H9 (cell line): ENCODE measurements around the gene CNTD1. TPM values are rescaled to one million over a fixed set of nuclear protein-coding genes. Genes with fewer than 3 reads are reported as not detected.

Source experiments
- DNase-seq: peaks from one replicate; pipeline ENCODE4 v3.0.0-alpha.2; 2017
- H2AFZ ChIP-seq: one replicate; pipeline ENCODE4 v1.6.1; 2013; ENCODE audit warnings: mild to moderate bottlenecking, low read length, control low read depth, moderate library complexity
- H2AK5ac ChIP-seq: 2 replicates; pipeline ENCODE4 v1.6.1; 2013; ENCODE audit warnings: low read length, control low read depth, mixed read lengths; ENCODE audit not compliant: insufficient read length
- H2BK120ac ChIP-seq: one replicate; pipeline ENCODE4 v1.6.1; 2013; ENCODE audit warnings: low read depth, mild to moderate bottlenecking, low read length, control low read depth, inconsistent platforms; ENCODE audit not compliant: poor library complexity, severe bottlenecking
- H2BK12ac ChIP-seq: 2 replicates; pipeline ENCODE4 v1.6.1; 2013; ENCODE audit warnings: low read length, control low read depth, mixed read lengths, low read depth; ENCODE audit not compliant: insufficient read length
- H2BK15ac ChIP-seq: 2 replicates; pipeline ENCODE4 v1.6.1; 2013; ENCODE audit warnings: low read depth, low read length, control low read depth
- H2BK20ac ChIP-seq: one replicate; pipeline ENCODE4 v1.6.1; 2013; ENCODE audit warnings: low read depth, mild to moderate bottlenecking, low read length, control low read depth, inconsistent platforms; ENCODE audit not compliant: poor library complexity, severe bottlenecking
- H2BK5ac ChIP-seq: 2 replicates; pipeline ENCODE4 v1.6.1; 2013; ENCODE audit warnings: low read length, control low read depth, mixed read lengths; ENCODE audit not compliant: insufficient read length
- H3K14ac ChIP-seq: 2 replicates; pipeline ENCODE4 v1.6.1; 2013; ENCODE audit warnings: low read length, control low read depth; ENCODE audit not compliant: insufficient read depth
- H3K18ac ChIP-seq: 2 replicates; pipeline ENCODE4 v1.6.1; 2013; ENCODE audit warnings: low read depth, mild to moderate bottlenecking, mixed read lengths, low read length, control low read depth; ENCODE audit not compliant: insufficient read length
- H3K23ac ChIP-seq: 2 replicates; pipeline ENCODE4 v1.6.1; 2013; ENCODE audit warnings: low read length, control low read depth, mixed read lengths, low read depth; ENCODE audit not compliant: insufficient read length
- H3K23me2 ChIP-seq: 2 replicates; pipeline ENCODE4 v1.6.1; 2013; ENCODE audit warnings: low read depth, mild to moderate bottlenecking, mixed read lengths, low read length, control low read depth; ENCODE audit not compliant: insufficient read length, poor library complexity, severe bottlenecking
- H3K27ac ChIP-seq: 2 replicates; pipeline ENCODE4 v1.5.1; 2013; ENCODE audit warnings: low read length, control low read depth, mixed read lengths, low read depth; ENCODE audit not compliant: insufficient read length
- H3K27me3 ChIP-seq: 2 replicates; pipeline ENCODE4 v1.6.1; 2013; ENCODE audit warnings: low read length, control low read depth, inconsistent platforms; ENCODE audit not compliant: insufficient read depth
- H3K4ac ChIP-seq: 2 replicates; pipeline ENCODE4 v1.6.1; 2013; ENCODE audit warnings: low read depth, mild to moderate bottlenecking, control low read depth, inconsistent platforms, low read length, moderate library complexity
- H3K4me1 ChIP-seq: 2 replicates; pipeline ENCODE4 v1.6.1; 2013; ENCODE audit warnings: low read length, control low read depth, inconsistent platforms; ENCODE audit not compliant: insufficient read depth
- H3K4me2 ChIP-seq: 2 replicates; pipeline ENCODE4 v1.6.1; 2013; ENCODE audit warnings: low read length, control low read depth, mixed read lengths; ENCODE audit not compliant: insufficient read length, insufficient read depth
- H3K56ac ChIP-seq: 2 replicates; pipeline ENCODE4 v1.6.1; 2013; ENCODE audit warnings: low read depth, mild to moderate bottlenecking, mixed read lengths, low read length, control low read depth; ENCODE audit not compliant: insufficient read length
- H3K79me1 ChIP-seq: 2 replicates; pipeline ENCODE4 v1.6.1; 2013; ENCODE audit warnings: low read depth, mild to moderate bottlenecking, moderate library complexity, low read length, control low read depth, inconsistent platforms; ENCODE audit not compliant: insufficient read depth, poor library complexity, severe bottlenecking
- H3K79me2 ChIP-seq: 2 replicates; pipeline ENCODE4 v1.6.1; 2013; ENCODE audit warnings: low read length, control low read depth, inconsistent platforms; ENCODE audit not compliant: insufficient read depth
- H3K9ac ChIP-seq: 2 replicates; pipeline ENCODE4 v1.6.1; 2013; ENCODE audit warnings: low read length, control low read depth, mixed read lengths; ENCODE audit not compliant: insufficient read length; ENCODE audit errors: extremely low read depth
- H3K9me3 ChIP-seq: one replicate; pipeline ENCODE4 v1.6.1; 2013; ENCODE audit warnings: low read depth, low read length, inconsistent platforms; ENCODE audit not compliant: control insufficient read depth
- H3T11ph ChIP-seq: one replicate; pipeline ENCODE4 v1.6.1; 2013; ENCODE audit warnings: mild to moderate bottlenecking, low read length, control low read depth, inconsistent platforms
- H4K20me1 ChIP-seq: one replicate; pipeline ENCODE4 v1.6.1; 2013; ENCODE audit not compliant: control insufficient read depth, insufficient read length, insufficient read depth
- H4K5ac ChIP-seq: 2 replicates; pipeline ENCODE4 v1.6.1; 2013; ENCODE audit warnings: low read depth, mild to moderate bottlenecking, mixed read lengths, low read length, control low read depth; ENCODE audit not compliant: insufficient read length
- H4K8ac ChIP-seq: replicated peaks from 2 replicates; pipeline ENCODE4 v1.6.1; 2013; ENCODE audit warnings: low read length, control low read depth, mixed read lengths, low read depth; ENCODE audit not compliant: insufficient read length
- H4K91ac ChIP-seq: 2 replicates; pipeline ENCODE4 v1.6.1; 2013; ENCODE audit warnings: low read depth, mild to moderate bottlenecking, moderate library complexity, mixed read lengths, low read length, control low read depth; ENCODE audit not compliant: insufficient read length
- H3K27ac Mint-ChIP-seq, 3 experiments: 2 replicates in 2 of 3; 3 replicates in 1 of 3; pipeline ENCODE4 v1.8.0; 2020 to 2021; ENCODE audit warnings: mixed read lengths in 3 of 3, mild to moderate bottlenecking in 1 of 3, moderate library complexity in 1 of 3
- H3K27me3 Mint-ChIP-seq: 2 replicates; pipeline ENCODE4 v1.8.0; 2021; ENCODE audit warnings: low read depth, mild to moderate bottlenecking, moderate library complexity, mixed read lengths
- H3K36me3 Mint-ChIP-seq, 3 experiments: 2 replicates in 2 of 3; 3 replicates in 1 of 3; pipeline ENCODE4 v1.8.0; 2020 to 2021; ENCODE audit warnings: low read depth in 3 of 3, mixed read lengths in 3 of 3; ENCODE audit not compliant: insufficient read depth in 1 of 3
- H3K4me1 Mint-ChIP-seq, 2 experiments: 2 replicates each; pipeline ENCODE4 v1.8.0; 2020; ENCODE audit warnings: mixed read lengths in 2 of 2
- H3K4me3 Mint-ChIP-seq, 2 experiments: 2 replicates in 1 of 2; 3 replicates in 1 of 2; pipeline ENCODE4 v1.8.0; 2020 to 2021; ENCODE audit warnings: mild to moderate bottlenecking in 2 of 2, mixed read lengths in 2 of 2, moderate library complexity in 1 of 2
- H3K9me3 Mint-ChIP-seq, 2 experiments: 2 replicates in 1 of 2; 3 replicates in 1 of 2; pipeline ENCODE4 v1.8.0; 2020; ENCODE audit warnings: mild to moderate bottlenecking in 2 of 2, mixed read lengths in 2 of 2, moderate library complexity in 1 of 2
- CTCF ChIP-seq: fragments of 200-600 bp; sonication (generic); conservative IDR thresholded peaks from 3 replicates; pipeline ENCODE4 v1.8.0; 2021; ENCODE audit warnings: antibody characterized with exemption, mild to moderate bottlenecking
- WGBS: extraction: QIAGEN DNeasy Blood & Tissue Kit; methylation state at CpG from one replicate; pipeline ENCODE4 v1.1.7; 2013; ENCODE audit warnings: missing lambda C conversion rate, low lambda C conversion rate, mixed read lengths; ENCODE audit not compliant: insufficient read length; ENCODE audit errors: extremely low coverage; 5-methylcytosine and 5-hydroxymethylcytosine counted together
- total RNA-seq: library from RNA; stranded (reverse); gene quantifications from 2 replicates; pipeline ENCODE4 v1.2.1, GENCODE V29; 2021

Gene CNTD1
- total RNA-seq, 1 experiment from 2014 or later: not detected

GRCh38 chr17:42792545-42792944 lies 6.1 kb upstream of the CNTD1 start:
- no peak overlapping the region for H2BK120ac ChIP-seq
- no peak overlapping the region for H2AFZ ChIP-seq
- no peaks in the 10 kb centered on the region for H3K27me3 ChIP-seq
- H2BK5ac ChIP-seq: no peak overlapping the region
- H3K4me1 ChIP-seq: no peaks in the 10 kb centered on the region; the same call in 1 of the 2 replicates
- no peak overlapping the region for H3K56ac ChIP-seq
- no peak overlapping the region for H4K91ac ChIP-seq
- no peaks in the 10 kb centered on the region for H3K23me2 ChIP-seq
- H3K27me3 Mint-ChIP-seq: no peaks in the 10 kb centered on the region; the same call in 1 of the 2 replicates
- no peak for TF ChIP-seq CTCF
- H2BK15ac ChIP-seq: no peak overlapping the region
- no peak overlapping the region; a peak in 1 of 7 replicates for H3K27ac Mint-ChIP-seq
- H4K8ac ChIP-seq: no peak overlapping the region
- H4K5ac ChIP-seq: no peak overlapping the region
- no CpG with 5 or more reads among the region's 5 CpGs for WGBS
- H3K79me1 ChIP-seq: no peaks in the 10 kb centered on the region
- no peak overlapping the region for H3K4me3 Mint-ChIP-seq
- no peak overlapping the region for H3T11ph ChIP-seq
- H3K4ac ChIP-seq: no peak overlapping the region
- H2BK12ac ChIP-seq: no peak overlapping the region
- H3K23ac ChIP-seq: no peak overlapping the region
- no peak overlapping the region for H3K18ac ChIP-seq
- no peaks in the 10 kb centered on the region for H3K79me2 ChIP-seq
- H3K9ac ChIP-seq: no peak overlapping the region
- H3K27ac ChIP-seq: no peak overlapping the region
- peaks cover 1 to 2% of the 10 kb centered on the region in 2 experiments for H3K4me1 Mint-ChIP-seq
- no peak overlapping the region for H2BK20ac ChIP-seq
- no peak overlapping the region for H3K14ac ChIP-seq
- no peak for DNase-seq
- no peaks in the 10 kb centered on the region for H4K20me1 ChIP-seq
- no peak overlapping the region for H3K4me2 ChIP-seq
- no peak overlapping the region for H2AK5ac ChIP-seq
- no peaks in the 10 kb centered on the region for H3K9me3 Mint-ChIP-seq
- H3K9me3 ChIP-seq: no peaks in the 10 kb centered on the region
- peaks cover 3 to 19% (median 14%) of the 10 kb centered on the region in 3 experiments; a peak in 5 of 7 replicates for H3K36me3 Mint-ChIP-seq
